OCI-LY7 (cell line): ENCODE data around the gene CAND2. TPM values are rescaled to one million over a fixed set of nuclear protein-coding genes. Genes with fewer than 3 reads are reported as not detected.
"Not testable (repeated sequence)": the region's sequence is repeated elsewhere in the genome, so short reads cannot be mapped to it uniquely, and the experiment has no call there.

Source experiments
- BruUV-seq: library from RNA; stranded (reverse); fragments of 400-500 nt; replicated peaks from 2 replicates; lab custom pipeline; 2021; lab: Mats Ljungman, UMichigan
- CTCF ChIA-PET: fragments of 300-600 bp; sonication (Branson Sonifier 250); formaldehyde crosslinking; loops from one replicate; lab custom pipeline; 2022; ENCODE audit warnings: antibody characterized with exemption; ENCODE audit not compliant: unreplicated experiment; lab: Charles Lee
- POLR2A ChIA-PET: fragments of 300-600 bp; sonication (Branson Sonifier 250); formaldehyde crosslinking; loops from one replicate; lab custom pipeline; 2022; ENCODE audit warnings: antibody characterized with exemption; lab: Charles Lee
- DNase-seq: peaks from one replicate; pipeline ENCODE4 v3.0.0-alpha.2; 2015; ENCODE audit warnings: low spot score
- H2AFZ ChIP-seq: fragments of 200-600 bp; sonication (generic), shearing (Covaris generic); 2 replicates; pipeline ENCODE4 v1.6.1; 2014; ENCODE audit warnings: mild to moderate bottlenecking, antibody characterized with exemption, low read length, moderate library complexity
- H3K27ac ChIP-seq: fragments of 200-600 bp; sonication (generic); 2 replicates; pipeline ENCODE4 v1.5.1; 2014; ENCODE audit warnings: mixed run types, low read depth, mild to moderate bottlenecking, moderate library complexity, low read length, inconsistent platforms; ENCODE audit not compliant: poor library complexity, severe bottlenecking
- H3K36me3 ChIP-seq: fragments of 200-600 bp; sonication (generic); 2 replicates; pipeline ENCODE4 v1.6.1; 2014; ENCODE audit warnings: mild to moderate bottlenecking, antibody characterized with exemption, low read length, moderate library complexity, mixed read lengths; ENCODE audit not compliant: insufficient read depth
- H3K4me1 ChIP-seq: fragments of 200-600 bp; sonication (generic); 2 replicates; pipeline ENCODE4 v1.5.1; 2014; ENCODE audit warnings: mild to moderate bottlenecking, low read length; ENCODE audit not compliant: insufficient read depth, poor library complexity, severe bottlenecking
- H3K4me2 ChIP-seq: fragments of 200-600 bp; sonication (generic); 2 replicates; pipeline ENCODE4 v1.6.1; 2014; ENCODE audit warnings: mild to moderate bottlenecking, low read length
- H3K4me3 ChIP-seq: fragments of 200-600 bp; sonication (generic); 2 replicates; pipeline ENCODE4 v1.5.1; 2014; ENCODE audit warnings: mild to moderate bottlenecking, low read depth, low read length; ENCODE audit not compliant: poor library complexity, severe bottlenecking
- H3K79me2 ChIP-seq: fragments of 200-600 bp; sonication (generic); 2 replicates; pipeline ENCODE4 v1.6.1; 2016; ENCODE audit warnings: low read depth, mild to moderate bottlenecking, low read length, moderate library complexity, mixed read lengths; ENCODE audit not compliant: insufficient read depth
- H3K9me2 ChIP-seq: fragments of 200-600 bp; sonication (generic); 2 replicates; pipeline ENCODE4 v1.6.1; 2016; ENCODE audit warnings: mild to moderate bottlenecking, low read length, mixed read lengths; ENCODE audit not compliant: insufficient read depth
- H3K9me3 ChIP-seq: fragments of 200-600 bp; sonication (generic); 2 replicates; pipeline ENCODE4 v1.6.1; 2014; ENCODE audit warnings: mild to moderate bottlenecking, mixed run types, low read length, mixed read lengths
- H4K20me1 ChIP-seq: fragments of 200-600 bp; sonication (generic); 2 replicates; pipeline ENCODE4 v1.6.1; 2014; ENCODE audit warnings: mild to moderate bottlenecking, antibody characterized with exemption, low read length, moderate library complexity, mixed read lengths; ENCODE audit not compliant: insufficient read depth
- CTCF ChIP-seq: fragments of 200-600 bp; sonication (generic); conservative IDR thresholded peaks from 2 replicates; pipeline ENCODE4 v1.5.1; 2014; ENCODE audit warnings: mild to moderate bottlenecking, antibody characterized with exemption, low read length, moderate library complexity, mixed read lengths
- EZH2phosphoT487 ChIP-seq: fragments of 200-600 bp; sonication (generic); IDR thresholded peaks from 2 replicates; pipeline ENCODE4 v1.6.1; 2018; ENCODE audit warnings: low read depth, borderline replicate concordance, mild to moderate bottlenecking, mixed run types, antibody characterized with exemption, low read length, moderate library complexity, mixed read lengths
- intact Hi-C: fragments of 100-400 bp; cut with micrococcal nuclease; formaldehyde crosslinking; loops from one replicate; pipeline ENCODE4 v1.10.0; 2022; ENCODE audit not compliant: unreplicated experiment
- total RNA-seq, 2 experiments: library from RNA; depleted of rRNA in 1 of 2; stranded (reverse); fragments of >200 nt in 1 of 2; shearing (Covaris generic) in 1 of 2; gene quantifications; 2 replicates each; pipeline ENCODE4 v1.2.3, GENCODE V29; 2014 to 2022

Gene CAND2
- total RNA-seq, 2 experiments from 2014 or later, result 4.1 to 11.0 TPM

GRCh38 chr3:12839156-12839946, 42.9 kb downstream of the CAND2 start:
- H3K4me3 ChIP-seq, result peak overlapping the region; percentile 100
- BruUV-seq, result no TSS peak
- peak overlapping the region; percentile 70 for H3K4me2 ChIP-seq
- CTCF ChIA-PET, result no interaction called here
- DNase-seq, result no peak
- intact Hi-C loops, result no loop called here
- no peaks in the 10 kb centered on the region for H3K9me2 ChIP-seq
- peaks cover 50% of the 10 kb centered on the region for H4K20me1 ChIP-seq
- H3K4me1 ChIP-seq, result peaks cover 44% of the 10 kb centered on the region
- H3K27ac ChIP-seq, result peak overlapping the region; percentile 67
- H3K36me3 ChIP-seq, result peaks cover 68% of the 10 kb centered on the region
- POLR2A ChIA-PET, result interaction anchor here (0.6 kb wide), 1 partner anchor 315 kb away, joined by 4 read pairs; no protein-coding TSS in a partner anchor
- H3K9me3 ChIP-seq, result no peaks in the 10 kb centered on the region
- peaks cover 52% of the 10 kb centered on the region for H3K79me2 ChIP-seq
- TF ChIP-seq CTCF, result no peak
- no peak for TF ChIP-seq EZH2phosphoT487
- H2AFZ ChIP-seq, result no peak overlapping the region

GRCh38 chr3:12840148-12840547, 43.7 kb downstream of the CAND2 start:
- H3K9me2 ChIP-seq, H3K9me3 ChIP-seq, BruUV-seq, H2AFZ ChIP-seq, DNase-seq, CTCF ChIA-PET: not testable (repeated sequence)
- H3K79me2 ChIP-seq, result peaks cover 52% of the 10 kb centered on the region
- peak overlapping the region; percentile 70 for H3K4me2 ChIP-seq
- H4K20me1 ChIP-seq, result peaks cover 45% of the 10 kb centered on the region
- intact Hi-C loops, result loop anchor here (5.0 kb wide), 1 partner anchor 133 kb away; no protein-coding TSS in a partner anchor
- peaks cover 44% of the 10 kb centered on the region for H3K4me1 ChIP-seq
- POLR2A ChIA-PET, result interaction anchor here (0.6 to 1.5 kb wide), 5 partner anchors 8 to 315 kb away, joined by 3 to 4 read pairs (median 4); no protein-coding TSS in a partner anchor
- peak overlapping the region; percentile 100 for H3K4me3 ChIP-seq
- H3K36me3 ChIP-seq, result peaks cover 60% of the 10 kb centered on the region
- peak overlapping the region; percentile 67 for H3K27ac ChIP-seq

GRCh38 chr3:12840591-12841148, 44.2 kb downstream of the CAND2 start:
- Histone ChIP-seq H3K9me2 (no peaks in the 10 kb centered on the region), H2AFZ (no peak overlapping the region; the same call in 1 of the 2 replicates), H3K4me2 (peak overlapping the region; percentile 70), H3K27ac (peak overlapping the region; percentile 67), H4K20me1 (peaks cover 42% of the 10 kb centered on the region), H3K9me3 (no peaks in the 10 kb centered on the region), H3K36me3 (peaks cover 55% of the 10 kb centered on the region), H3K4me1 (peaks cover 44% of the 10 kb centered on the region), H3K79me2 (peaks cover 52% of the 10 kb centered on the region), H3K4me3 (peak overlapping the region; percentile 100)
- peak; percentile 63 for DNase-seq
- TSS peak; percentile 61 for BruUV-seq
- intact Hi-C loops, result loop anchor here (5.0 kb wide), 1 partner anchor 133 kb away; no protein-coding TSS in a partner anchor
- CTCF ChIA-PET, result interaction anchor here (1.4 to 2.3 kb wide), 2 partner anchors 53 to 134 kb away, joined by 3 to 8 read pairs; no protein-coding TSS in a partner anchor
- no peak for TF ChIP-seq CTCF
- TF ChIP-seq EZH2phosphoT487, result no peak
- POLR2A ChIA-PET, result interaction anchor here (0.8 to 1.5 kb wide), 6 partner anchors 9 to 159 kb away, joined by 3 to 4 read pairs (median 3); no protein-coding TSS in a partner anchor
